ENCODE data around the gene AKAP12. TPM values are rescaled to one million over a fixed set of nuclear protein-coding genes. Genes with fewer than 3 reads are reported as not detected.

Gene AKAP12
- total RNA-seq, 4 donors from 2014 or later, result 25.7 to 61.7 (median 53.1) TPM

GRCh38 chr6:151322570-151322969 lies 82.8 kb downstream of the AKAP12 start:
- in situ Hi-C loops (cut with MboI; ENCODE audit: low pct_ligation_motif_present in 1 of 4, low pct_unique_long_range_greater_than_20kb in 1 of 4, low sequenced_read_pairs in 3 of 4) (loop anchor here in 3 of 4 donors (5.0 to 10.0 kb wide), 2 partner anchors 308 to 310 kb away; no protein-coding TSS in a partner anchor), intact Hi-C loops (cut with DNase I; ENCODE audit: low total_unique reads) (loop anchor here (5.0 kb wide), 1 partner anchor 80 kb away; no protein-coding TSS in a partner anchor)
- peaks cover 11 to 22% (median 20%) of the 10 kb centered on the region in 4 donors for H3K4me1 ChIP-seq
- H3K4me3 ChIP-seq, result no peak overlapping the region
- no peak for DNase-seq
- 59 to 76% methylated on average over 3 to 9 of the region's 9 CpGs for WGBS, 2 donors (ENCODE audit: low coverage in 1 of 2)
- H3K27ac ChIP-seq, result peak overlapping the region in 3 of 4 donors; percentile 14 to 85 (median 70)
- TF ChIP-seq CTCF (IDR thresholded peaks at IDR 0.05), result no peak
- TF ChIP-seq EP300 (IDR thresholded peaks at IDR 0.05; ENCODE audit: low read depth), result no peak
- no peak for TF ChIP-seq POLR2AphosphoS5 (IDR thresholded peaks at IDR 0.05)
- TF ChIP-seq POLR2A (IDR thresholded peaks at IDR 0.05), result no peak
- no peaks in the 10 kb centered on the region for H3K36me3 ChIP-seq
- peaks cover 25% of the 10 kb centered on the region for H3K27me3 ChIP-seq
- no peaks in the 10 kb centered on the region for H3K9me3 ChIP-seq

GRCh38 chr6:151323791-151324487 lies 84.2 kb downstream of the AKAP12 start:
- in situ Hi-C loops (cut with MboI; ENCODE audit: low pct_ligation_motif_present in 1 of 4, low pct_unique_long_range_greater_than_20kb in 1 of 4, low sequenced_read_pairs in 3 of 4), result loop anchor here in 3 of 4 donors (5.0 to 10.0 kb wide), 2 partner anchors 309 to 312 kb away; no protein-coding TSS in a partner anchor
- WGBS, 2 donors (ENCODE audit: low coverage in 1 of 2), result 16% methylated on average over 12 of the region's 12 CpGs; no CpG with 5 or more reads in 1 of the 2 donors
- Histone ChIP-seq H3K4me1 (peaks cover 11 to 22% (median 20%) of the 10 kb centered on the region in 4 donors), H3K27me3 (peaks cover 26% of the 10 kb centered on the region), H3K27ac (peak overlapping the region; percentile 68 to 85 (median 74)), H3K36me3 (no peaks in the 10 kb centered on the region), H3K9me3 (no peaks in the 10 kb centered on the region), H3K4me3 (no peak overlapping the region)
- intact Hi-C loops (cut with DNase I; ENCODE audit: low total_unique reads), result loop anchor here (5.0 kb wide), 1 partner anchor 82 kb away; no protein-coding TSS in a partner anchor
- DNase-seq, result peak; percentile 83
- TF ChIP-seq POLR2A (IDR thresholded peaks at IDR 0.05) (no peak), POLR2AphosphoS5 (IDR thresholded peaks at IDR 0.05) (peak; percentile 46 to 56 (median 51)), EP300 (IDR thresholded peaks at IDR 0.05; ENCODE audit: low read depth) (peak; percentile 87), CTCF (IDR thresholded peaks at IDR 0.05) (peak; percentile 96 to 98 (median 97))

GRCh38 chr6:151324488-151324825 lies 84.7 kb downstream of the AKAP12 start:
- no peak overlapping the region for H3K4me3 ChIP-seq
- peaks cover 26% of the 10 kb centered on the region for H3K27me3 ChIP-seq
- WGBS, 2 donors (ENCODE audit: low coverage in 1 of 2), result 30 to 57% methylated on average over 2 to 6 of the region's 6 CpGs
- peak overlapping the region; percentile 68 to 85 (median 74) for H3K27ac ChIP-seq
- intact Hi-C loops (cut with DNase I; ENCODE audit: low total_unique reads) (loop anchor here (5.0 kb wide), 1 partner anchor 82 kb away; no protein-coding TSS in a partner anchor), in situ Hi-C loops (cut with MboI; ENCODE audit: low pct_ligation_motif_present in 1 of 4, low pct_unique_long_range_greater_than_20kb in 1 of 4, low sequenced_read_pairs in 3 of 4) (loop anchor here in 3 of 4 donors (5.0 to 10.0 kb wide), 2 partner anchors 310 to 312 kb away; no protein-coding TSS in a partner anchor)
- no peak for TF ChIP-seq EP300 (IDR thresholded peaks at IDR 0.05; ENCODE audit: low read depth)
- TF ChIP-seq POLR2A (IDR thresholded peaks at IDR 0.05), result no peak
- TF ChIP-seq CTCF (IDR thresholded peaks at IDR 0.05), result peak in 2 of 5 experiments; percentile 22 to 25
- no peak for TF ChIP-seq POLR2AphosphoS5 (IDR thresholded peaks at IDR 0.05)
- DNase-seq, result no peak
- no peaks in the 10 kb centered on the region for H3K9me3 ChIP-seq
- H3K4me1 ChIP-seq, result peaks cover 11 to 22% (median 20%) of the 10 kb centered on the region in 4 donors
- no peaks in the 10 kb centered on the region for H3K36me3 ChIP-seq
